IMR-90 (cell line): ENCODE measurements around the gene DMAC1. TPM values are rescaled to one million over a fixed set of nuclear protein-coding genes. Genes with fewer than 3 reads are reported as not detected.

Source experiments
- ATAC-seq: fragments of 200-7000 bp; cut with Tn5 transposase; 2 replicates; pipeline ENCODE4 v1.9.1; 2020; ENCODE audit warnings: low read depth, mild to moderate bottlenecking, moderate library complexity
- BruUV-seq: library from RNA; stranded (reverse); fragments of 400-500 nt; replicated peaks from 2 replicates; lab custom pipeline; 2021; lab: Mats Ljungman, UMichigan
- CTCF ChIA-PET: fragments of 300-600 bp; formaldehyde crosslinking; extraction: SDS; loops from one replicate; lab custom pipeline; 2021; ENCODE audit warnings: antibody characterized with exemption; lab: Yijun Ruan, JAX
- POLR2A ChIA-PET: fragments of 300-600 bp; sonication (Branson Sonifier 250); formaldehyde crosslinking; loops from one replicate; lab custom pipeline; 2022; ENCODE audit warnings: antibody characterized with exemption; ENCODE audit not compliant: unreplicated experiment; lab: Charles Lee
- DNase-seq: peaks from one replicate; pipeline ENCODE4 v3.0.0; 2013
- H2AFZ ChIP-seq: replicated peaks from 2 replicates; pipeline ENCODE3; 2013; ENCODE audit warnings: low read length, mild to moderate bottlenecking; ENCODE audit not compliant: poor library complexity
- H2AK5ac ChIP-seq: 2 replicates; pipeline ENCODE4 v1.6.1; 2013; ENCODE audit warnings: low read depth, low read length, inconsistent platforms
- H2AK9ac ChIP-seq: replicated peaks from 2 replicates; pipeline ENCODE3; 2013; ENCODE audit warnings: mild to moderate bottlenecking, low read depth, low read length, moderate library complexity; ENCODE audit not compliant: poor library complexity
- H2BK120ac ChIP-seq: 2 replicates; pipeline ENCODE4 v1.6.1; 2013; ENCODE audit warnings: low read depth, low read length, inconsistent platforms
- H2BK15ac ChIP-seq: 3 replicates; pipeline ENCODE4 v1.6.1; 2013; ENCODE audit warnings: low read depth, low read length, inconsistent platforms
- H2BK20ac ChIP-seq: 2 replicates; pipeline ENCODE4 v1.6.1; 2013; ENCODE audit warnings: low read depth, mild to moderate bottlenecking, inconsistent platforms, low read length, moderate library complexity
- H2BK5ac ChIP-seq: 2 replicates; pipeline ENCODE4 v1.6.1; 2013; ENCODE audit warnings: mild to moderate bottlenecking, low read depth, low read length, inconsistent platforms; ENCODE audit not compliant: poor library complexity, severe bottlenecking
- H3K14ac ChIP-seq: replicated peaks from 2 replicates; pipeline ENCODE4 v1.6.1; 2013; ENCODE audit warnings: low read depth, low read length, inconsistent platforms
- H3K18ac ChIP-seq: 2 replicates; pipeline ENCODE4 v1.6.1; 2013; ENCODE audit warnings: low read depth, low read length, control low read depth
- H3K23ac ChIP-seq: 2 replicates; pipeline ENCODE4 v1.6.1; 2013; ENCODE audit warnings: low read depth, low read length, inconsistent platforms
- H3K27ac ChIP-seq: 2 replicates; pipeline ENCODE4 v1.5.1; 2013; ENCODE audit warnings: mild to moderate bottlenecking, control low read depth, low read length; ENCODE audit not compliant: insufficient read depth
- H3K27me3 ChIP-seq: 2 replicates; pipeline ENCODE4 v1.6.1; 2013; ENCODE audit warnings: low read length; ENCODE audit not compliant: control insufficient read depth, insufficient read depth
- H3K36me3 ChIP-seq: 2 replicates; pipeline ENCODE4 v1.6.1; 2013; ENCODE audit warnings: low read length, mixed read lengths; ENCODE audit not compliant: control insufficient read depth, insufficient read depth
- H3K4ac ChIP-seq: 2 replicates; pipeline ENCODE4 v1.6.1; 2013; ENCODE audit warnings: low read depth, low read length, inconsistent platforms
- H3K4me1 ChIP-seq: 2 replicates; pipeline ENCODE4 v1.6.1; 2013; ENCODE audit warnings: low read length, mixed read lengths; ENCODE audit not compliant: control insufficient read depth, insufficient read depth
- H3K4me2 ChIP-seq: 2 replicates; pipeline ENCODE4 v1.6.1; 2013; ENCODE audit warnings: low read depth, mild to moderate bottlenecking, control low read depth, low read length, moderate library complexity
- H3K4me3 ChIP-seq: 2 replicates; pipeline ENCODE4 v1.5.1; 2013; ENCODE audit warnings: low read depth, mild to moderate bottlenecking, control low read depth, low read length, moderate library complexity; ENCODE audit not compliant: insufficient read depth
- H3K56ac ChIP-seq: 2 replicates; pipeline ENCODE4 v1.6.1; 2013; ENCODE audit warnings: low read length, inconsistent platforms; ENCODE audit not compliant: insufficient read depth; ENCODE audit errors: extremely low read depth
- H3K79me1 ChIP-seq, 2 experiments: 2 replicates each; pipeline ENCODE4 v1.6.1; 2013; ENCODE audit warnings: low read length in 2 of 2, inconsistent platforms in 1 of 2, low read depth in 1 of 2
- H3K9ac ChIP-seq: 2 replicates; pipeline ENCODE4 v1.6.1; 2013; ENCODE audit warnings: low read depth, low read length, control low read depth
- H3K9me1 ChIP-seq: 2 replicates; pipeline ENCODE4 v1.6.1; 2013; ENCODE audit warnings: low read length, inconsistent platforms; ENCODE audit not compliant: insufficient read depth
- H3K9me3 ChIP-seq: 2 replicates; pipeline ENCODE4 v1.6.1; 2013; ENCODE audit warnings: low read length; ENCODE audit not compliant: control insufficient read depth, insufficient read depth
- H4K20me1 ChIP-seq: 2 replicates; pipeline ENCODE4 v1.6.1; 2013; ENCODE audit warnings: low read length, inconsistent platforms; ENCODE audit not compliant: insufficient read depth
- H4K5ac ChIP-seq: 2 replicates; pipeline ENCODE4 v1.6.1; 2013; ENCODE audit warnings: mild to moderate bottlenecking, low read depth, low read length, control low read depth
- H4K8ac ChIP-seq, 2 experiments: 2 replicates each; pipeline ENCODE4 v1.6.1; 2013; ENCODE audit warnings: low read depth in 2 of 2, low read length in 2 of 2, control low read depth in 1 of 2, inconsistent platforms in 1 of 2
- H4K91ac ChIP-seq: 2 replicates; pipeline ENCODE4 v1.6.1; 2013; ENCODE audit warnings: low read depth, low read length, inconsistent platforms; ENCODE audit not compliant: insufficient read depth
- BHLHE40 ChIP-seq: fragments of 150-350 bp; IDR thresholded peaks from 2 replicates; pipeline ENCODE4 v1.6.1; 2016; ENCODE audit warnings: mild to moderate bottlenecking, low read depth, low read length
- CEBPB ChIP-seq: IDR thresholded peaks from 2 replicates; pipeline ENCODE4 v1.6.1; 2012; ENCODE audit warnings: low read depth, low read length, improper control_type of control experiment
- CHD1 ChIP-seq: IDR thresholded peaks from 2 replicates; pipeline ENCODE4 v1.6.1; 2012; ENCODE audit warnings: low read depth, low read length, improper control_type of control experiment
- MAFK ChIP-seq: IDR thresholded peaks from 2 replicates; pipeline ENCODE4 v1.6.1; 2012; ENCODE audit warnings: low read depth, low read length, improper control_type of control experiment
- MXI1 ChIP-seq: IDR thresholded peaks from 2 replicates; pipeline ENCODE4 v1.6.1; 2012; ENCODE audit warnings: low read depth, mild to moderate bottlenecking, low read length, moderate library complexity, borderline replicate concordance
- NFE2L2 ChIP-seq: fragments of 150-350 bp; IDR thresholded peaks from 2 replicates; pipeline ENCODE4 v1.6.1; 2016; ENCODE audit warnings: low read depth, mild to moderate bottlenecking, low read length
- RCOR1 ChIP-seq: IDR thresholded peaks from 2 replicates; pipeline ENCODE4 v1.6.1; 2012; ENCODE audit warnings: mild to moderate bottlenecking, low read length, improper control_type of control experiment; ENCODE audit not compliant: insufficient replicate concordance
- WGBS, 2 experiments: methylation state at CpG; one replicate each; pipeline versions ENCODE4 v1.1.5 to v1.1.7; 2013; ENCODE audit warnings: missing lambda C conversion rate in 2 of 2; ENCODE audit not compliant: insufficient read length in 1 of 2; ENCODE audit errors: extremely low coverage in 2 of 2; 5-methylcytosine and 5-hydroxymethylcytosine counted together
- dilution Hi-C: fragments of 300-500 bp; cut with HindIII; formaldehyde crosslinking; loops from one replicate; pipeline ENCODE4 v1.14.3; 2018; ENCODE audit warnings: low sequenced_read_pairs; ENCODE audit not compliant: unreplicated experiment
- in situ Hi-C: fragments of 300-500 bp; cut with MboI; formaldehyde crosslinking; loops from 3 replicates; pipeline ENCODE4 v1.14.3; 2019; ENCODE audit warnings: low sequenced_read_pairs, inconsistent platforms, mixed read lengths
- intact Hi-C: fragments of 100-400 bp; cut with micrococcal nuclease; formaldehyde crosslinking; loops from 2 replicates; pipeline ENCODE4 v1.10.0; 2022
- polyA plus RNA-seq, 3 experiments: library from polyadenylated mRNA; depleted of rRNA; stranded (reverse); fragments of >200 nt; gene quantifications; 2 replicates each; pipeline ENCODE4 v1.2.3, GENCODE V29; 2012; ENCODE audit warnings: low replicate concordance in 1 of 3
- total RNA-seq: library from RNA; depleted of rRNA; stranded (reverse); fragments of >200 nt; gene quantifications from 2 replicates; pipeline ENCODE4 v1.2.3, GENCODE V29; 2012
- TF ChIP-seq, protein P1 (sequence below): fragments of 150-350 bp; IDR thresholded peaks from 2 replicates; pipeline ENCODE4 v1.6.1; 2017; ENCODE audit warnings: mild to moderate bottlenecking, antibody characterized with exemption, low read length, low read depth

The DMAC1 gene
- total and polyA plus RNA-seq, 2 of the 4 experiments (the other 2 are of a cell fraction): 8.1 to 14.5 TPM

DNA sequence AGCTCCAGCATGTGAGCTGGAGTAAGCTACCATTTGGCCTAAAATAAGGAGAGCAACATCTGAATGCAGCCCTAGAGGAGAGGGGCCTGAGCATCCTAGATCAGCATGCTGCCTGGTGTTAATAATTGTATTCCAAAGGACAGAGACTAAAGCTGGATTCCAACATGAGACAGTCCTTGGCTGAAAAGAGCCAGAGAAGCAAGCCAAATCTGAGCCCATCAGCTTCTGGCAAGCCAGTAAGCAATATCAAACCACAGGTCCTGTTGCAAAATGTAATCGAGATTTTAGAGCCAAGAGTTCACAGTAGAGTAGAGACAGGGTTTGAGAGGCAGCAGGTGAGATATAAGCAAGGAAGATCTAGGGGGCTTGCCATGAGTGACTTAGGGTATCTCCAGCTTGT lies 42.3 kb upstream of the DMAC1 start:
- H4K91ac ChIP-seq: no peak overlapping the region
- no peak overlapping the region for H3K27ac ChIP-seq
- no peak overlapping the region for H2AK9ac ChIP-seq
- dilution Hi-C loops: no loop called here
- no peak overlapping the region for H3K18ac ChIP-seq
- ATAC-seq: no peak
- H3K36me3 ChIP-seq: no peaks in the 10 kb centered on the region
- no peak for DNase-seq
- H4K20me1 ChIP-seq: no peaks in the 10 kb centered on the region
- no peak overlapping the region for H3K14ac ChIP-seq
- H3K4me2 ChIP-seq: no peak overlapping the region
- H2BK20ac ChIP-seq: no peak overlapping the region
- no peaks in the 10 kb centered on the region for H3K27me3 ChIP-seq
- no peaks in the 10 kb centered on the region for H3K9me3 ChIP-seq
- ChIA-PET POLR2A (no interaction called here), CTCF (no interaction called here)
- H2AFZ ChIP-seq: no peak overlapping the region
- no peaks in the 10 kb centered on the region for H3K9me1 ChIP-seq
- in situ Hi-C loops: no loop called here
- no peaks in the 10 kb centered on the region for H3K4me1 ChIP-seq
- no peak overlapping the region for H3K9ac ChIP-seq
- H2BK15ac ChIP-seq: no peak overlapping the region
- intact Hi-C loops: loop anchor here (5.0 kb wide), 1 partner anchor 1055 kb away; no protein-coding TSS in a partner anchor
- no peak overlapping the region for H4K8ac ChIP-seq
- BruUV-seq: no TSS peak
- 40% methylated on average over 1 of the region's 1 CpG; no CpG with 5 or more reads in 1 of the 2 experiments for WGBS, 2 experiments
- H3K4ac ChIP-seq: no peak overlapping the region
- H4K5ac ChIP-seq: no peak overlapping the region
- H3K4me3 ChIP-seq: no peak overlapping the region
- TF ChIP-seq MAFK (no peak), BHLHE40 (no peak), CHD1 (no peak), MXI1 (no peak), CEBPB (no peak), NFE2L2 (no peak), RCOR1 (no peak)
- TF ChIP-seq, protein P1, sequence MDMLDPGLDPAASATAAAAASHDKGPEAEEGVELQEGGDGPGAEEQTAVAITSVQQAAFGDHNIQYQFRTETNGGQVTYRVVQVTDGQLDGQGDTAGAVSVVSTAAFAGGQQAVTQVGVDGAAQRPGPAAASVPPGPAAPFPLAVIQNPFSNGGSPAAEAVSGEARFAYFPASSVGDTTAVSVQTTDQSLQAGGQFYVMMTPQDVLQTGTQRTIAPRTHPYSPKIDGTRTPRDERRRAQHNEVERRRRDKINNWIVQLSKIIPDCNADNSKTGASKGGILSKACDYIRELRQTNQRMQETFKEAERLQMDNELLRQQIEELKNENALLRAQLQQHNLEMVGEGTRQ: no peak
- H3K23ac ChIP-seq: no peak overlapping the region
- H2BK120ac ChIP-seq: no peak overlapping the region
- H2AK5ac ChIP-seq: no peak overlapping the region
- H3K56ac ChIP-seq: no peak overlapping the region
- no peak overlapping the region for H2BK5ac ChIP-seq
- no peaks in the 10 kb centered on the region for H3K79me1 ChIP-seq
